GM12891 (cell line): ENCODE measurements around the gene DUSP5.

ENCODE experiments used
- DNase-seq: peaks from one replicate; pipeline ENCODE4 v3.0.0; 2011; ENCODE audit warnings: low spot score; ENCODE audit not compliant: insufficient read length
- FAIRE-seq: peaks from 2 replicates; lab custom pipeline; 2011; peaks lifted over from hg19 to GRCh38; lab: Jason Lieb, UNC
- PAX5 ChIP-seq: IDR thresholded peaks from 2 replicates; pipeline ENCODE4 v1.6.1; 2011; ENCODE audit warnings: low read length, moderate library complexity, mild to moderate bottlenecking; ENCODE audit not compliant: insufficient read depth, severe bottlenecking
- POLR2A ChIP-seq: IDR thresholded peaks from 2 replicates; pipeline ENCODE4 v1.6.1; 2011; ENCODE audit warnings: low read depth, low read length, control low read depth
- POLR2AphosphoS5 ChIP-seq: IDR thresholded peaks from 2 replicates; pipeline ENCODE4 v1.6.1; 2011; ENCODE audit warnings: low read depth, low read length, control low read depth
- POU2F2 ChIP-seq: IDR thresholded peaks from 2 replicates; pipeline ENCODE4 v1.6.1; 2011; ENCODE audit warnings: low read depth, mild to moderate bottlenecking, control low read depth, low read length, moderate library complexity
- SPI1 ChIP-seq: IDR thresholded peaks from 2 replicates; pipeline ENCODE4 v1.6.1; 2011; ENCODE audit warnings: low read depth, low read length, control low read depth
- TAF1 ChIP-seq: IDR thresholded peaks from 2 replicates; pipeline ENCODE4 v1.6.1; 2011; ENCODE audit warnings: low read depth, low read length, control low read depth

The DUSP5 gene

DNA sequence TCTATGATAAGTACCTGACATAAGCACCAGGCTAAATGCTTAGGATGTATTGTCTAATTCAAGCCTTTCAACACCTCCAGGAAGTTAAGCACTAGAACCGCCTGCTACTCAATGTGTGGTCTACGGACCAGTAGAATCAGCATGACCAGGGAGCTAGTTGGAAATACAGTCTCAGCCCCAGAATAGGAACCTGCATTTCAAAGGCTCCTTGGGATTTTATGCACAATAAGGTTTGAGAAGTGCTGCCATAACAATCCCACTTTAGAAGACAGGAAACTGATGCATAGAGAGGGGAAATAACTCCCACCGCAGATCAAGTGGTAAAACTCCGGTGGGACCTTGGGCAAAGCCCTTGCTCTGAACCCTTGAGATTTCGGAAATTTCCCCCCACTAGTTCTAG, 8.8 kb upstream of the DUSP5 start:
- DNase-seq (no peak), FAIRE-seq (no peak)
- TF ChIP-seq TAF1: no peak
- no peak for TF ChIP-seq SPI1
- TF ChIP-seq POU2F2: no peak
- TF ChIP-seq PAX5: no peak
- TF ChIP-seq POLR2A: no peak
- no peak for TF ChIP-seq POLR2AphosphoS5

DNA sequence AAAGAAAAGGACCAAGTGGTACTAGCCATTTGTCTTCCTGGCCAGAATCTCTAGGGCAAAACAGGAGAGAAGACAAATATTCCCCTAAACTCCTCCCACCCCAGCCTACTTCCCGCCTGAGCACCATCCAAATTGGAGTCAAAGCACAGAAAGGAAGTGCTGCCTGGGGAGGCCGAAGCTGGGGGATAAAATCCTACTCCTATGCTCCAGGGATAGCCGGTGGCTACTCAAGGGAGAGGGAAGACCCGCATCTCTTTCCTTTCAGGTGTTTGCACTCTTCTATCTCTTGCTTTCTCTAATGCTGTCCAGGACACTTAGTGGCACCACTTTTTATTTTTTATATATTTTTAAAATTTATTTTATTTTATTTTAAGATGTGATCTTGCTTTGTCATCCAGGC, 7.1 kb upstream of the DUSP5 start:
- TF ChIP-seq POLR2AphosphoS5: no peak
- no peak for TF ChIP-seq PAX5
- TF ChIP-seq TAF1: no peak
- no peak for TF ChIP-seq POLR2A
- TF ChIP-seq POU2F2: no peak
- TF ChIP-seq SPI1: no peak
- DNase-seq: no peak
- FAIRE-seq: no peak

DNA sequence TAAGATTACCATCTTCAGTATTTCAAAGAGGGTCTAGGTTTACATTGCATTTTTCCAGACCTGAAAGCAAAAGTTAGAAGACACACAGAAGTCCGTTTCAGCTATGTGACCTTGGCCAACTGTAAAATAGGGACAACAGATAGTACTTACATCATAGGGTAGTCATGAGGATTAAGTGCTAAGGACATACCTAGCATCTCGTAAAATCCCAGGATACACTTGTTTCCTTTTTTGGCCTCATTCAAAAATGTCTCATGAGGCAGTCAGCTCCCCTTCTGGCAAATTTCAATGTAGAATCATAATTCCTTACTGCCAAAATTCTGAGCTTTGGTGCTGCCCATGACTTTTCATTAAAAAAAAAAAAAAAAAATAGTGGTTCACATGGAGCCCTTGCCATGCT, 6.4 kb upstream of the DUSP5 start:
- no peak for FAIRE-seq
- no peak for DNase-seq
- TF ChIP-seq POLR2AphosphoS5 (no peak), TAF1 (no peak)

DNA sequence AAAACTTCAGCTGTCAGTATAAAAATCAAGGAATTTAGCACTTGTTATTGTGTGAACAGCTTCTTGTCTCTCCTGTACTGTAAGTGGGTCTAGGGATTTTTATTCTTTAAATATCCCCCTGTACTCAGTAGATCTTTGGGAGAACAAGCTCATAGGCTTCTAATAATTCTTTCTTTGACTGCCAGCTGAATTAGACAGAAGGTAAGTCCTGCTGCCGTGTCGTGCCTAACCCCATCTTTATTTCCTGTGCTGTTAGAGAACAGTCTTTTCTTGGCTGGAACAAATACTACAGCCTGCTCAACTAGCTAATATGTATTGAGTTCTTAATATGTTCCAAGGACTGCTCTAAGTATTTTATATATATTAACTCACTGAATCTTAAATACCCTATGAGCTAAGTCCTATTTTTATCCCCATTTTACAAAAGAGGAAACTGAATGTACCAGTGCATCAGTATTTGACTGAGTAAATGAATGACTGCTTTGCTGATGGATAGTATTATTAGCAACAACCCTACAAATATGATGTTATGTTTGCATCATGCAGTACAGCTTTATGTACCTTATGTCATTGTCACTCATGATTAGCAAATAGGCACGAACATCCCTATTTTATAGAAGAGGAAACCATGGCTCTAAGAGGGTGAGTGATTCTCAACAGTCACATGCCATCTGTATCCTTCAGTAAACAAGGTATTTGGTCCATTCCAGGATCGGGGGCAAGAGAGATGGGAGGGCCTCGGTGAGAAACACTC, 5.5 kb upstream of the DUSP5 start:
- TF ChIP-seq POLR2AphosphoS5 (no peak), PAX5 (no peak), TAF1 (no peak), POU2F2 (no peak), POLR2A (no peak), SPI1 (no peak)
- FAIRE-seq: peak; percentile 23
- DNase-seq: no peak

DNA sequence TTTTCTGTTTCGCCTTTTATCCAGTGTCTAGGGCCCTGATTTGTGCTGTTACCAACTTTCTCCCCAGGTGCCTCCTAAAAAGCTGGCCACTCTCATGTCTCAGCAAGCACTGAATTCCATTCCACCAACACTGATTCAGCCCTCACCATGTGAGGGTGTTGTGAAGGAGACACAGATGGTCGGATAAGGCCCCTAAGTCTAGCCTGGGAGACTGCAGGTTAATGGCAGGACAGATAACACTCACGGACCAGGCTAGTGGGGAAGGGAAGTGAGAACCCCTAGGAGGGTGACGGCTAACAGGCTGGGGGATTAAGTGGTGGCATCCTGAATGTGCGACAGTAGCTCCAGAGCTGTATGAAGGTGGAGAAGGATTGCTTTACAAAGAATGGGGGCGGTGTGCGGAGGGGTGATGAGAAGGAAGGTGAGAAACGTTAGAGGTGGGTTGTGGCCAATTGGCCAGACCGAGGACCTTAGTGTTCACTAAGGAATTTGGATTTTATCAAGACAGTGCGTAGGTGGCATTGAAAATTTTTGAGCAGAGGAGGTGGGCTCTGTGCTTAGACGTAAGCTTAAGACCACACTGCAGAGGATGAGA, 3.8 kb upstream of the DUSP5 start:
- no peak for TF ChIP-seq PAX5
- TF ChIP-seq POLR2A: no peak
- TF ChIP-seq TAF1: no peak
- no peak for TF ChIP-seq POLR2AphosphoS5
- TF ChIP-seq SPI1: peak; percentile 50
- DNase-seq (no peak), FAIRE-seq (no peak)

DNA sequence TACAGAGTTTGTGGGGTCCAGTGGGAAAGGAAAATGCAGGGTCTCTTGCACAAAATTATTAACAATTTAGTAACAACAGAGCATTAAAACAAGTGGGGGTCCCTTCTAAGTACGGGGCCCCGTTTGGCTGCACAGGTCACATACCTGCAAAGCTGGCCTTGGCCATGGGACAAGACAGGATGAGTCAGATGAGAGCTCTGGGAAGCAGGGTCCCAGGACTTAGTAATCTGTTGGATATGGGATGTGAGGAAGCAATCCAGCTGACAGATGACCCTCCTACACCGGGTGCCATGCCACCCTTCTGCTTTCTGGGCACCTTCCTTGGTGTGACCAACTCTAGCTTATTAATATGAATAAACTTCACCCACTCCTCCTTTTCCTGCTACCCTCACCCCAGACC, 3.2 kb upstream of the DUSP5 start:
- DNase-seq (no peak), FAIRE-seq (no peak)
- no peak for TF ChIP-seq POU2F2
- TF ChIP-seq TAF1: no peak
- no peak for TF ChIP-seq PAX5
- TF ChIP-seq POLR2AphosphoS5: no peak

DNA sequence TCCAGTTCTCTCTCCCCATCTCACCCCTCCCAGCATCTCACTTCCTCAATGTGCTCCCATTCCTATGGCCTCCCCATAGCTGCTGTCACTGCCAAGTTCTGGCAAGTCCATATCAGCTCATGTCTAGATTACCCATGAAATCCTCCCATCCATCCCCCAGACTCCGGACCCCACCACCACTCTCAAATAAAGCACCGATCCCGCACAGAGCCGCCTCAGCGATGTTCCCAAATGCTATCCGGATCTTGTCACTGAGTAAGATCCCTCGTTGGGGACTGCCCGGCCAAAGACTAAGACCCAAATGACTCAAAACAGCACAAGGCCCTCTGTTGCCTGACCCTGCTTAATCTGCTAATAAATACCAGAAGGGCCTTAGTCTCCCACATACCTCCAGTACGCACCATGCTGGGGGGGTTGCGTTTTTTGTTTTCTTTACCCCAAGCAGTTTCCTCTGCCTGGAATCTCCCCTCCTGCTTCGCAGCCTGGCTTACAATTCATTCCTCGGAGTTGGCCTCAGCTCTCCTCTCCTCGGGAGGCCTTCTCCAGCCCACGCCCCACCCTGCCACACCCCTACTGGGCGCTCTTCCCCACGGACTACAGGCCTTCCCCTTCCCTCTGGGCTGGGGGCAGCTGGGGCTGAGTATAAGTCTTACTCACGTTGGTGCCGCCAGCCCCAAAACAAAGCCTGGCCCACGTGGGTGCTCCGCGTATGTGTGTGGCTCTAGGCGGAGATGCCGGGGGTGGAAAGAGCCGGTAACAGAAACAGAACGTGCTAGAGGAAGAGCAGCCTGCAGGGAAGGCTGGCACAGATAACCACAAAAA, 1.8 kb upstream of the DUSP5 start:
- FAIRE-seq (peak; percentile 45), DNase-seq (no peak)
- TF ChIP-seq POLR2AphosphoS5 (0 out of 2 replicates have a peak, but pooled peaks have one; percentile 3), POLR2A (peak; percentile 30; the same call in 1 of the 2 replicates), POU2F2 (no peak), SPI1 (peak; percentile 48; the same call in 1 of the 2 replicates), TAF1 (no peak)

DNA sequence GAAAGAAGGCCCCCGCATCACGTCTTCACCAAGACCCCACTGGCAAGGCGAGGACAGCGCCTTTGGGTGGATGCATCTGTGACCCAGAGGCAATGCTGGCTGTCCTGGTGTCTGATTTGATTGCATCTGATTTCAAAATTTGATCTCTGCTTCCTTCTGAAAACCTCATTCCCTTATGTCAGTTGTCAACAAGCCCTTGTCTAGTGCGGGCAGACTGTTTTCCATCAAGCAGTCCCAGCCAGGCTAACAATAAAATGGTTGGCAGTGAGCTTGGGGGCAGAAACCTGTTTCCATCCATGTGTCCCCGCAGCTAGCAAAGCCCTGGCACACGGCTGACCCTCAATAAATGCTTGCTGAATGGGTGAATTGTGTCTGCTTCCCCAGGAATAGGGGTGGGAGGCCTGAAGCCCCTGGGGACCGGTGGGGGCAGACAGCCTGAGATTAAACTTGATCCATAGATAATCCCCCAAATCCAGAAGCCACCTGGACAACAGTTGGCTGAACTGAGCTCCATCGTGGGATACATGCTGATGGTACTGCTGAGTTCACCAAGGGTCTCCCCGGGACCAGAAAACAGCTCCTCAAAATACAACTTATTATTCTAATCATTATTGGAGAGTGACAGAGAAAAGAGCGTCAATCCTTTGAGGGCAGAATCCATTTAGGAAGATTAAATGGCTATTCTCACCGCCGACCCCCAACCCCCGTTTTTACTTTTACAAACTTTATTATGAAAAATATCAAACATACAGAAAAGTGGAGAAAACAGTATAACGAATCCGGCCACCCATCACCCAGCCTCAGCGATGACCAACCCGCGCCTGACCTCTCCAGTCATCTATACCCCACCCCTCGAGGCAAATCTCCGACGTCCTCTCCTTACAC, 912 bp upstream of the DUSP5 start:
- DNase-seq (no peak), FAIRE-seq (peak; percentile 23)
- no peak for TF ChIP-seq PAX5

DNA sequence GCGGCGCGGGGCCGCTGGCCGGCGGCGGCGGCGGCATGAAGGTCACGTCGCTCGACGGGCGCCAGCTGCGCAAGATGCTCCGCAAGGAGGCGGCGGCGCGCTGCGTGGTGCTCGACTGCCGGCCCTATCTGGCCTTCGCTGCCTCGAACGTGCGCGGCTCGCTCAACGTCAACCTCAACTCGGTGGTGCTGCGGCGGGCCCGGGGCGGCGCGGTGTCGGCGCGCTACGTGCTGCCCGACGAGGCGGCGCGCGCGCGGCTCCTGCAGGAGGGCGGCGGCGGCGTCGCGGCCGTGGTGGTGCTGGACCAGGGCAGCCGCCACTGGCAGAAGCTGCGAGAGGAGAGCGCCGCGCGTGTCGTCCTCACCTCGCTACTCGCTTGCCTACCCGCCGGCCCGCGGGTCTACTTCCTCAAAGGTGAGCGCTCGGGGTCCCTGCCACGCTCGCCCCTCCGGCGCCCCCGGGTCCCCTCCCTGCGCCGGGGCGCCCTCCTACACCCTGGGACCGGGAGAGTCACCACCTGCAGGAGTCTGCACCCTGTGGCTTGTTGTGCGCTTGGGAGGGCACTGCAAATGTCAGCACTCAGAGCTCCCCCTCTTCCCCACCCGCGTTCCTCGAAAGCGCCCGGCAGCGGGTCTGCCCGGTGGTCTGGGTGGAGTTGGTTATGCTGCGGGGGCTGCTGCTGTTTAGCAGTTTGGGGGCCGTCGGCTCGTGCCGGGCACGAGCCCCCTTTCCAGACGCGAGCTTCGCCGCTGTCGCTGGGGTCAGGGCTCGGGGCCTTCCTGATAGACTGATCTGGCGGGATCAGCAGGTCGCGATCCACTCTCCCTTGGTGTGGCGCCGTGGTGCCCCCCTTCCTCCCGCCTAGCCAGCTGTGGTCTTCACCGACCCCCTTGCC, 627 bp downstream of the DUSP5 start:
- TF ChIP-seq POLR2AphosphoS5 (no peak), SPI1 (no peak), TAF1 (no peak), POLR2A (no peak; the same call in 1 of the 2 replicates), POU2F2 (no peak), PAX5 (no peak)
- FAIRE-seq (no peak), DNase-seq (no peak)
